Stimulated activated CD8-positive, alpha-beta memory T cell treated with anti-CD3 and anti-CD28 coated beads, Interleukin-15, amount 100 ng/mL, for 48 hours (primary cell): ENCODE measurements around the gene CXADR.

Experiments
- DNase-seq, 2 donors: peaks; one replicate each; pipeline ENCODE4 v3.0.0-alpha.2; 2020; ENCODE audit warnings: low read depth in 2 of 2

The CXADR gene

GRCh38 chr21:17542371-17543011 lies 29.6 kb downstream of the CXADR start:
- no peak for DNase-seq

DNA sequence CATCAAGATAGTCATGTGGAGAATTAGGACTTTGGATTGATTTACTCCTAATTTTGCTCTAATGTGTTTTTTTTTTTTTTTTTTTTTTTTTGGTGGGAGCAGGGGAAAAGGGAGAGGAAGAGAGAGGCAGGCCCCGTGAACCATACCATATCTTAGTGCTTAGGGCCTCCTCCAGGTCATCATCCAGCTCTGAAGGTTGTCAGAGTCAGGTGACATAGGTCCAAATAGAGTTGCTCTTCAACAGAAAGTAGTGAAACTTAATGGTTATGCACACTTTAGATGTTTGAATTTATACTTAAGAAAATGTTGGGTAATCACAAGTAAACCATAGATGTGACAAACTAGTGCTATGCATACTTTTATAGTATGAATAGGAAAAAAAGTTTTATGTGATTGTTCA lies 32.2 kb downstream of the CXADR start:
- DNase-seq = no peak

DNA sequence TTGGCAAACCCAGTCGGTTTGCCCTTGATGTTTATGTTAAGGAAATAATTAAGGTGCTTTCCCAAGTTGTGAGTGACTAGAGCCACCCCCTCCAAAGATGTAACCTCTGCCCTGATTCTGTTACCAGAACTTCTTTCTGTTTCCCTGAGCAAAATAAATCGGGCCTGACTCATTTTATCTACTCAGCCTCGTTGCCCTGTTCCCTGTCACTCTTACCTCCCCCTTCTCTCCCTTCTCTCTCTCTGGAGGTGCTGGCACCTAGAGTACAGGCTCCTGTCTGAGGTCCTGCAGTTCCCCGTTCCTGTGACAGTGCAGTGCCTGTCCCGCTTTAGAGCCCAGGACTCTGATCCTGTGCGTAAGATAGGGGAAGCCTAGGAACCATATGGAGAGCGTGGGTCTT lies 35.4 kb downstream of the CXADR start:
- DNase-seq = no peak

GRCh38 chr21:17550671-17551308 lies 37.9 kb downstream of the CXADR start:
- DNase-seq = no peak

GRCh38 chr21:17552410-17552809 lies 39.6 kb downstream of the CXADR start:
- DNase-seq = no peak

DNA sequence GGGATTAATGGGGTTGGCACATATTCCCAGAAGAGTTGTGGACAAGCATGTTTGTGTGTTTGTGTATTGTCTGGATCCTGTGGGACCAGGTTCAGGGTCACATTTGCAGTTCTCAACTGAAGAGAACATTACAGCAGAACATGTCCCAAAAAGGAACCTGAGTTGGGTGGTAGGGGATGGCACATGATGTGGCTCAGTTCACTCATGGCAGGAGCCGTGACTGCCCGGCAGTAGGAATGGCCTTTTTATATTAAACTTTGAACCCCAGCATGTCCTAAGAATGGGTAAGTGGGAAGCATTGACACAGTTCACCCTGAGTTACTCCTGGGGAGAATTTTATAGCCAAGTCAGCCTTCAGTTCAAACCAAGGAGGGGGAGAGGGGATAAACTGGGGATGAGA lies 41.3 kb downstream of the CXADR start:
- no peak for DNase-seq

DNA sequence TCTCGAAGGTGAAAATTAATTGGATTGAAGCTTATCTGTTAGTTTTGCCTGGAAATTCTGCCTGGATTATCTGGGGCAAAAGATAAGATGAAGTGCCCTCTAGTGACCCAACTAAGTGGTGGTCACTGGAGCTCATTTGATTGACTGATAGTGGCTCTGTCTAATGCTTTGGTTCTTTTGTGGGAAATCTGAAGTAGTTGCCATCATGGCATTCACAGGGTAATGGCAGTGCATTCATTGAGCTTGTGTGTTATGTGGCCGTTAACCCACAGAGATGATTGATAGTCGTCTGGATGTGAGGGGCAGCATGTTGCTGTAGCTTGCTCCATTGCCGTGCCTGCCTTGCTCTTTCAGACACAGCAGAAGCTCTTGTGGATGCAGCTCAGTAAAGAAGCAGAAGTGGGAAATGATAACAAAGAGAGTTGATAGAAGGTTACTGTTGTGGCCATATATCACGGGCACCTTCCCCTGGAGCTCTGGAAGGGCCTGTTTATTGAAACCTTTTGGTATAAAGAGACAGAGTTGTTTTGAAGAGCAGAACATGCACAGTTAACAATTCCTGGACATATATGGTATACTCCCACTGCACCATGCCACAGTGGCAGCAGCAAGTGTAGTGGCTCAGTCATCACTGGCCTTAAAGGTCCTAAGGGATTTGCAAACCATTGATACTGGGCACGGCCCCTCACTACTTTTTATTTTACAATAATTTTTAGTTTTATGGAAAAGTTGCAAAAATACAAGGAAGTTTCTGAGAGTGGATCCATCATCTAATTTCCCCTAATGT lies 42.0 kb downstream of the CXADR start:
- DNase-seq = no peak

- DNase-seq = no peak
These were observed 47.7 kb downstream of the CXADR start for GRCh38 chr21:17560377-17561025.

DNA sequence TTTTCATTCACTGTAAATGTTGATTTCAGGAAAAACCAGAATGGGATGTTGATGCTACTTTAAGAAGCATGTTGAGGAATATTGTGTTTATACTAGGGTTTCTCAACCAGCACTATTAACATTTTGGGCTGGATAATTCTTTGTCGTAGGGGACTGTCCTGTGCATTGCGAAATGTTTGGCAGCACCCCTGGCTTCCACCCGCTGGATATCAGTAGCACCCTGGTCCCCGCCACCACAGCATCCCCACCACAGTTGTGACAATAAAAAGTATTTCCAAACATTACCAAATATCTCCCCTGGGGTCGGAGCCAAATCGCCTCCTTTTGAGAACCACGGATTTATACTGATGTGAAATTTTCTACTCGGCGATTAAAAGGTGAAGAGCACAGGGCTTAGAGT lies 57.9 kb downstream of the CXADR start:
- DNase-seq = no peak

GRCh38 chr21:17572431-17572830 lies 59.6 kb downstream of the CXADR start:
- DNase-seq = no peak

DNA sequence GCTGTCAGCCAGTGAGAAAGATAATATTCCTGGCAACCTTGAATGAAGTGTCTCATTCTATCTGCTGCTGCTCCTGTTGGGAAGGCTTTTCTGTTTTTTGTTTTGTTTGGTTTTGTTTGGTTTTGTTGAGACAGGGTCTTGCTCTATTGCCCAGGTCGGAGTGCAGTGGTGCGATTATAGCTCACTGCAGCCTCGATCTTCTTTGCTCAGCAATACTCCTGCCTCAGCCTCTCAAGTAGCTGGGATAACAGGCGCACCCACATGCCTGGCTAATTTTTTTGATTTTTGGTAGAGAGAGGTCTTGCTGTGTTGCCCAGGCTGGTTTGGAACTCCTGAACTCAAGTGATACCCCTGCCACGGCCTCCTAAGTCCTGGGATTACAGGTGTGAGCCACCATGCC lies 62.2 kb downstream of the CXADR start:
- no peak for DNase-seq

- no peak for DNase-seq
These were observed 63.4 kb downstream of the CXADR start for GRCh38 chr21:17576080-17576835.

- no peak for DNase-seq
These were observed 64.9 kb downstream of the CXADR start for GRCh38 chr21:17577701-17578100.

DNA sequence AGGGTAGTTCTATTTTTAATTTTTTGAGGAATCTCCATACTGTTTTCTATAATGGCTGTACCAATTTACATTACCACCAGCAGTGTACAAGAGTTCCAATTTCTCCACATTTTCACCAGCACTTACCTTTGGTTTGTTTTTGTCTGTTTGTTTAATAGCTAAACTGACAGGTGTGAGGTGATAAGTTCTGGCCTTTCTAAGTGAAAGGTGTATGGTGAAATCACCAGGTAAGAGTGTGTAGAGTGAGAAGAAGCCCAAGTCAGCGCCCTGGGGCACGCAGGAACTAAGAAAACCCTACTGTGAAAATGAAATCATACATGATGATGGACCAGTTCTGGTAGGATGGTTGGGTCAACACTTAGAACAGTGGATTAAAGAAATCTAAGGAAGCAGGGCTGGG lies 65.3 kb downstream of the CXADR start:
- no peak for DNase-seq

- DNase-seq = no peak
These were observed 66.0 kb downstream of the CXADR start for GRCh38 chr21:17578876-17579275.

DNA sequence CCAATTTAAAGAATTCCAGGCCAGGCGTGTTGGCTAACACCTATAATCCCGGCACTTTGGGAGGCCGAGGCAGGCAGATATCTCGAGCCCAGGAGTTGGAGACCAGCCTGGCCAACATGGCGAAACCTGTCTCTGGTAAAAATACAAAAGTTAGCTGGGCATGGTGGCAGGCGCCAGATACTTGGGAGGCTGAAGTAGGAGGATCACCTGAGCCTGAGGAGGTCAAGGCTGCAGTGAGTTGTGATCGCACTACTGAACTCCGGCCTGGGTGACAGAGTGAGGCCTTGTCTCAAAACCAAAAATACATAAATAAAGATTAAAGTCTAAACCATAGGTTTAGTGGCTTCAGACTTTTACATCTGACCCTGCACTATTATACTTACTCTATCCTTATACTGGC lies 67.5 kb downstream of the CXADR start:
- no peak for DNase-seq

DNA sequence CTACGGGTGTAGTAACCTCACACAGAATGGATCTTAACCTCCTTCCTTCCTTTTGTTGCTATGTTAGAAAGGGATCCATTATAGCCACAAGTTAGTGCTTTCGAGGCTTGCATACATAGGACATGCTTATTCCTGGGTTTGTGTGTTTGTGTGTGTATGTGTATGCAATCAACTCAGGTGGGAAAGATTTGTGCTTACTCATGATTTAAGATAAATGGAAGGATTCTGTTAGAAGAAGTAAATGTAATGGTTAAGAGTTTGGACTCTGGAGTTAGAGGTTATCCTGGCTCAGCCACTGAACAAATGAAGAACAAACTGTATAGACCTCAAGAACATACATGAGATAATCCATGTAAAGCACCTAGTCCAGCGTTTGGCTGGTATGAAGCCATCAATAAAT lies 71.1 kb downstream of the CXADR start:
- DNase-seq = no peak

- no peak for DNase-seq
These were observed 73.1 kb downstream of the CXADR start for GRCh38 chr21:17585875-17586450.

- no peak for DNase-seq
These were observed 77.6 kb downstream of the CXADR start for GRCh38 chr21:17590430-17590829.

- no peak for DNase-seq
These were observed 84.8 kb downstream of the CXADR start for GRCh38 chr21:17597680-17598079.

DNA sequence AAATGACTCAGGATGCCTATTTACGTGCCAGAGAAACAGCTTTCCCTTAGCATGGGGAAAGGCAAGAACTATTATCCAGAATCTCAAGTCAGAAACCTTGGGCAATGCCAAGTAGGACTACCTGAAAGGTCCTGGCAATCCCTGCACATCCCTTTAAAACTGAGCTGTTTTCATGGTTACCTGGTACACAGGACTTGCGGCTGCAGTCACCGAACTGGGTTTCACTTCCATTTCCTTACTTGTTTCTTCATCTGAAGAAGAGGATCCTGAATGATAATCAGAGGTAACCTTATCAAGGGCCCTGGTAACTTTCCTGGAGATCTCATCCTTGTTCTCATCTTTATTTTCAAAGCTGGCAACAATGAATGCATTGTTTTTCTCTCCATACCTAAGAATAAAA lies 85.6 kb downstream of the CXADR start:
- DNase-seq = no peak

DNA sequence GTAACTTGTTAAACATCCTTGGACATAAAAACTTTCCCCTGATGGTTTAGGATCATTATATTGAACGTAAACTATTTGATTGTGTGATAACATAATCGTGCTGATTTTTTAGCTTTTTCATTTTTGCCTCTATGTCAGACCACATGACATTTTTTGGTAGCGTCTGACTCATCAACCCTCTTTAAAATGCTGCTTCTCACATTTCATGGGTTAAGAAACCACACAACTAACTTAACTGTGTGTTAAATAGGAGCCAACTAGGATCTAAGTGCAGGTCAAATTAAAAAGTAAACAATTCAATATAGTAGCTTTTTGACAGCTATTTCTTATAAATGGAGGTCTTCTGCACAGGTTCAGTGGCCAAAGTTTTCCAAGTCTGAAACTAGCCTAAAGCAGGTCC lies 90.0 kb downstream of the CXADR start:
- no peak for DNase-seq
